GM12878 (cell line): ENCODE measurements around the gene AGBL1. TPM values are rescaled to one million over a fixed set of nuclear protein-coding genes. Genes with fewer than 3 reads are reported as not detected.

Experiments used
- ATAC-seq: fragments of 200-7000 bp; cut with Tn5 transposase; 3 replicates; pipeline ENCODE4 v1.9.1; 2020; ENCODE audit warnings: mild to moderate bottlenecking, moderate library complexity
- BruUV-seq: library from RNA; stranded (reverse); fragments of 400-500 nt; replicated peaks from 2 replicates; lab custom pipeline; 2021; lab: Mats Ljungman, UMichigan
- CTCF ChIA-PET: fragments of 300-600 bp; sonication (Branson Sonifier 250); formaldehyde crosslinking; extraction: SDS; loops from one replicate; lab custom pipeline; 2021; ENCODE audit warnings: inconsistent platforms; lab: Yijun Ruan, JAX
- POLR2A ChIA-PET: fragments of 350-600 bp; formaldehyde crosslinking; extraction: SDS; loops from one replicate; lab custom pipeline; 2021; ENCODE audit warnings: inconsistent platforms; lab: Charles Lee
- RAD21 ChIA-PET: fragments of 300-600 bp; sonication (Branson Sonifier 250); formaldehyde crosslinking; loops from one replicate; lab custom pipeline; 2023; ENCODE audit warnings: antibody characterized with exemption; ENCODE audit not compliant: unreplicated experiment; lab: Charles Lee
- SMC1A ChIA-PET: fragments of 300-600 bp; sonication (Branson Sonifier 250); formaldehyde crosslinking; loops from one replicate; lab custom pipeline; 2023; ENCODE audit not compliant: unreplicated experiment, uncharacterized antibody; lab: Charles Lee
- DNase-seq: peaks from one replicate; pipeline ENCODE4 v3.0.0-alpha.2; 2011; ENCODE audit warnings: low read depth, low spot score
- FAIRE-seq: peaks from 3 replicates; lab custom pipeline; 2011; peaks lifted over from hg19 to GRCh38; lab: Jason Lieb, UNC
- H2AFZ ChIP-seq: 2 replicates; pipeline ENCODE4 v1.6.0; 2011; ENCODE audit warnings: low read depth, low read length, control low read depth; ENCODE audit not compliant: control insufficient read depth
- H3K27ac ChIP-seq: 2 replicates; pipeline ENCODE4 v1.5.1; 2011; ENCODE audit warnings: control low read depth; ENCODE audit not compliant: control insufficient read depth, insufficient read depth
- H3K27me3 ChIP-seq, 2 experiments: replicated peaks in 1 of 2; 2 replicates each; pipeline versions ENCODE4 v1.6.0 to v1.6.1; 2011; ENCODE audit warnings: low read length in 1 of 2; ENCODE audit not compliant: control insufficient read depth in 2 of 2, insufficient read depth in 2 of 2
- H3K36me3 ChIP-seq, 2 experiments: 2 replicates each; pipeline ENCODE4 v1.5.1; 2011; ENCODE audit warnings: low read length in 1 of 2; ENCODE audit not compliant: control insufficient read depth in 2 of 2, insufficient read depth in 2 of 2
- H3K4me1 ChIP-seq: 2 replicates; pipeline ENCODE4 v1.6.1; 2011; ENCODE audit warnings: mild to moderate bottlenecking, low read length, moderate library complexity, mixed read lengths; ENCODE audit not compliant: control insufficient read depth, insufficient read depth
- H3K4me2 ChIP-seq: 2 replicates; pipeline ENCODE4 v1.6.0; 2011; ENCODE audit warnings: control low read depth; ENCODE audit not compliant: control insufficient read depth, insufficient read depth
- H3K4me3 ChIP-seq: fragments of 200-600 bp; sonication (generic); 2 replicates; pipeline ENCODE4 v1.5.1; 2016
- H3K79me2 ChIP-seq: 2 replicates; pipeline ENCODE4 v1.6.0; 2011; ENCODE audit warnings: low read length; ENCODE audit not compliant: control insufficient read depth, insufficient read depth
- H3K9ac ChIP-seq: 2 replicates; pipeline ENCODE4 v1.8.0; 2011; ENCODE audit warnings: low read length, control low read depth, mixed read lengths; ENCODE audit not compliant: control insufficient read depth, insufficient read depth
- H3K9me3 ChIP-seq: replicated peaks from 3 replicates; pipeline ENCODE4 v1.5.1; 2011; ENCODE audit warnings: mild to moderate bottlenecking, low read length; ENCODE audit not compliant: control insufficient read depth, insufficient read depth
- H4K20me1 ChIP-seq: 2 replicates; pipeline ENCODE4 v1.6.0; 2011; ENCODE audit not compliant: control insufficient read depth, insufficient read depth
- ASH2L ChIP-seq: fragments of 300-600, 200-600 bp; sonication (generic); IDR thresholded peaks from 2 replicates; pipeline ENCODE4 v1.6.1; 2017; ENCODE audit warnings: low read depth, mild to moderate bottlenecking, borderline replicate concordance
- BCLAF1 ChIP-seq: fragments of 450-650 bp; IDR thresholded peaks from 2 replicates; pipeline ENCODE4 v1.6.1; 2017; ENCODE audit warnings: antibody characterized with exemption, mild to moderate bottlenecking, moderate library complexity
- CHD2 ChIP-seq: IDR thresholded peaks from 2 replicates; pipeline ENCODE4 v1.6.1; 2011; ENCODE audit warnings: low read depth, low read length, improper control_type of control experiment, borderline replicate concordance
- IKZF2 ChIP-seq, 2 experiments: fragments of 450-650 bp; IDR thresholded peaks; 2 replicates each; pipeline ENCODE4 v1.6.1; 2017; ENCODE audit warnings: mild to moderate bottlenecking in 2 of 2, moderate library complexity in 2 of 2
- IRF4 ChIP-seq: IDR thresholded peaks from 2 replicates; pipeline ENCODE4 v1.6.1; 2011; ENCODE audit warnings: low read depth, low read length
- IRF5 ChIP-seq: fragments of 450-650 bp; IDR thresholded peaks from 2 replicates; pipeline ENCODE4 v1.6.1; 2017; ENCODE audit warnings: borderline replicate concordance
- JUNB ChIP-seq: IDR thresholded peaks from 2 replicates; pipeline ENCODE4 v1.6.1; 2016; ENCODE audit warnings: antibody characterized with exemption, mild to moderate bottlenecking
- NR2C1 ChIP-seq: fragments of 450-650 bp; IDR thresholded peaks from 2 replicates; pipeline ENCODE4 v1.6.1; 2017; ENCODE audit warnings: antibody characterized with exemption, mild to moderate bottlenecking, moderate library complexity
- NR2F1 ChIP-seq: fragments of 450-650 bp; conservative IDR thresholded peaks from 2 replicates; pipeline ENCODE4 v1.6.1; 2017; ENCODE audit warnings: mild to moderate bottlenecking
- POLR2AphosphoS2 ChIP-seq: IDR thresholded peaks from 2 replicates; pipeline ENCODE4 v1.6.1; 2011; ENCODE audit warnings: low read depth, mild to moderate bottlenecking, low read length, improper control_type of control experiment, moderate library complexity
- SMARCA5 ChIP-seq: fragments of 450-650 bp; IDR thresholded peaks from 2 replicates; pipeline ENCODE4 v1.6.1; 2017; ENCODE audit warnings: mild to moderate bottlenecking
- SUPT20H ChIP-seq: IDR thresholded peaks from 2 replicates; pipeline ENCODE4 v1.6.1; 2011; ENCODE audit warnings: low read depth, mild to moderate bottlenecking, low read length, moderate library complexity, borderline replicate concordance; ENCODE audit not compliant: control insufficient read depth
- ZNF217 ChIP-seq: fragments of 450-650 bp; IDR thresholded peaks from 2 replicates; pipeline ENCODE4 v1.6.1; 2017; ENCODE audit warnings: antibody characterized with exemption, mild to moderate bottlenecking
- ZNF384 ChIP-seq: IDR thresholded peaks from 2 replicates; pipeline ENCODE4 v1.6.1; 2012; ENCODE audit warnings: low read depth, mild to moderate bottlenecking, low read length, improper control_type of control experiment, borderline replicate concordance
- ZZZ3 ChIP-seq: IDR thresholded peaks from 2 replicates; pipeline ENCODE4 v1.6.1; 2011; ENCODE audit warnings: low read depth; ENCODE audit not compliant: control insufficient read depth, insufficient read length
- WGBS: methylation state at CpG from one replicate; pipeline ENCODE4 v1.1.6; 2016; ENCODE audit warnings: low lambda C conversion rate; ENCODE audit not compliant: insufficient replicate concordance, insufficient coverage; ENCODE audit errors: missing lambda C conversion rate; 5-methylcytosine and 5-hydroxymethylcytosine counted together
- in situ Hi-C: fragments of 300-500 bp; cut with MboI; formaldehyde crosslinking; loops from 9 replicates; pipeline ENCODE4 v1.14.3; 2018; ENCODE audit warnings: mixed read lengths
- intact Hi-C: fragments of 100-400 bp; cut with micrococcal nuclease; formaldehyde crosslinking; loops from one replicate; pipeline ENCODE4 v1.14.2; 2022; ENCODE audit not compliant: unreplicated experiment
- polyA plus RNA-seq, 11 experiments: library from polyadenylated mRNA; depleted of rRNA in 4 of 11; unstranded in 6 of 11; stranded (reverse) in 5 of 11; fragments of >200 nt; fragmentation: Nextera tagmentation in 4 of 11; fragmentation: Illumina TruSeq in 1 of 11; extraction: Ambion mirVana in 4 of 11; extraction: Trizol in 1 of 11; gene quantifications; 1 replicate in 1 of 11; 2 replicates in 10 of 11; pipeline versions ENCODE4 v1.2.1 to v1.2.3, GENCODE V29; 2011 to 2016; ENCODE audit warnings: inconsistent platforms in 2 of 11, missing spikeins in 2 of 11, low read depth in 1 of 11
- total RNA-seq, 4 experiments: library from RNA; depleted of rRNA in 3 of 4; stranded (reverse); fragments of >200 nt in 3 of 4; fragmentation: Illumina TruSeq in 1 of 4; extraction: Trizol in 1 of 4; gene quantifications; 2 replicates each; pipeline versions ENCODE4 v1.2.1 to v1.2.3, GENCODE V29; 2013 to 2021

The AGBL1 gene
- total and polyA plus RNA-seq, 10 of the 15 experiments (the other 5 are each of a cell fraction or from before 2014, with no cell fraction given), result not detected

GRCh38 chr15:86054338-86054737 is 25.3 kb upstream of the AGBL1 start:
- in situ Hi-C loops (no loop called here), intact Hi-C loops (no loop called here)
- H3K4me1 ChIP-seq, result no peaks in the 10 kb centered on the region
- no peak for ATAC-seq
- no peaks in the 10 kb centered on the region for H3K9me3 ChIP-seq
- H3K4me3 ChIP-seq, result no peak overlapping the region
- TF ChIP-seq ZZZ3, result no peak
- TF ChIP-seq BCLAF1, result no peak
- SMC1A ChIA-PET, result no interaction called here
- no peaks in the 10 kb centered on the region for H3K27me3 ChIP-seq
- RAD21 ChIA-PET, result no interaction called here
- POLR2A ChIA-PET, result no interaction called here
- no peak for FAIRE-seq
- BruUV-seq, result no TSS peak
- DNase-seq, result no peak
- H3K36me3 ChIP-seq, result no peaks in the 10 kb centered on the region
- WGBS, result 17% methylated on average over 6 of the region's 6 CpGs
- no peak overlapping the region for H3K4me2 ChIP-seq
- no peak overlapping the region for H3K27ac ChIP-seq
- H3K9ac ChIP-seq, result no peak overlapping the region
- no peak overlapping the region for H2AFZ ChIP-seq
- H3K79me2 ChIP-seq, result no peaks in the 10 kb centered on the region
- CTCF ChIA-PET, result no interaction called here
- no peaks in the 10 kb centered on the region for H4K20me1 ChIP-seq

GRCh38 chr15:86055688-86056087 is 24.0 kb upstream of the AGBL1 start:
- H4K20me1 ChIP-seq, result no peaks in the 10 kb centered on the region
- 5% methylated on average over 4 of the region's 4 CpGs for WGBS
- H3K27me3 ChIP-seq, result no peaks in the 10 kb centered on the region
- H3K27ac ChIP-seq, result no peak overlapping the region
- H3K4me2 ChIP-seq, result no peak overlapping the region
- no peaks in the 10 kb centered on the region for H3K4me1 ChIP-seq
- intact Hi-C loops (no loop called here), in situ Hi-C loops (no loop called here)
- no peaks in the 10 kb centered on the region for H3K36me3 ChIP-seq
- ChIA-PET SMC1A (no interaction called here), POLR2A (no interaction called here), RAD21 (no interaction called here), CTCF (no interaction called here)
- BruUV-seq, result no TSS peak
- no peaks in the 10 kb centered on the region for H3K9me3 ChIP-seq
- H3K79me2 ChIP-seq, result no peaks in the 10 kb centered on the region
- FAIRE-seq (no peak), ATAC-seq (no peak), DNase-seq (no peak)
- no peak overlapping the region for H2AFZ ChIP-seq
- H3K4me3 ChIP-seq, result no peak overlapping the region
- no peak overlapping the region for H3K9ac ChIP-seq
- no peak for TF ChIP-seq NR2C1
- TF ChIP-seq POLR2AphosphoS2, result no peak
- TF ChIP-seq ZZZ3, result no peak
- TF ChIP-seq ZNF217, result no peak
- no peak for TF ChIP-seq IRF4
- TF ChIP-seq ASH2L, result no peak
- no peak for TF ChIP-seq JUNB
- no peak for TF ChIP-seq CHD2
- no peak for TF ChIP-seq NR2F1
- no peak for TF ChIP-seq SUPT20H
- no peak for TF ChIP-seq ZNF384
- no peak for TF ChIP-seq SMARCA5
- TF ChIP-seq IKZF2 (IDR thresholded peaks at IDR 0.05), result no peak
- no peak for TF ChIP-seq IRF5
